Cardiac fibroblast (primary cell): ENCODE measurements around the gene OR52K1.

Source experiments
- DNase-seq, 2 donors: peaks; one replicate each; pipeline versions ENCODE4 v3.0.0 to v3.0.0-alpha.2; 2010; ENCODE audit warnings: low read depth in 2 of 2
- H3K4me3 ChIP-seq, 2 donors: replicated peaks in 1 of 2; 1 replicate in 1 of 2; 2 replicates in 1 of 2; pipeline ENCODE4 v1.5.1; 2011; ENCODE audit warnings: low read depth in 2 of 2, low read length in 2 of 2, mild to moderate bottlenecking in 2 of 2, moderate library complexity in 1 of 2
- TF ChIP-seq, protein P1 (sequence below): IDR thresholded peaks from one replicate; pipeline ENCODE4 v1.5.1; 2011; ENCODE audit warnings: low read depth, mild to moderate bottlenecking, low read length, inconsistent platforms

Gene OR52K1

DNA sequence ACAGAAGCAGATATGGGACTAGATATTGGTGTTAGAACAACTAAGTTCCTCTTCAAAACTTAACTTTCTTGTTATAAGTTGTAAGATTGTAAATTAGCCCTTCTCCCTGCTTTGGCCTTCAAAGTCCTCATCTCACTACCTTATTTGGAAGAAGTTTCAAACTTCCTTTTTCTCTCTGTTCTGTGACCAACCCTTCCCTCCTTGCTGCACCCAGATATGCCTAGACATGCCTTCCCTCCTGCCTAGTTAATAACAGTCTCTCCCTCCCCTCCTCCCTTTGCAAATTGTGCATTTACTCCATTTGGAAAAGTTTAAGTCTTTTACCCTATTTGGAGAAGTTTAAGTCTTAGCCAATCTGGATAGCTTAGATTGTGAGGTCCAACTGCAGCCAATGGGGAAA, 28.4 kb upstream of the OR52K1 start:
- no peak overlapping the region for H3K4me3 ChIP-seq
- DNase-seq: no peak
- TF ChIP-seq, protein P1, sequence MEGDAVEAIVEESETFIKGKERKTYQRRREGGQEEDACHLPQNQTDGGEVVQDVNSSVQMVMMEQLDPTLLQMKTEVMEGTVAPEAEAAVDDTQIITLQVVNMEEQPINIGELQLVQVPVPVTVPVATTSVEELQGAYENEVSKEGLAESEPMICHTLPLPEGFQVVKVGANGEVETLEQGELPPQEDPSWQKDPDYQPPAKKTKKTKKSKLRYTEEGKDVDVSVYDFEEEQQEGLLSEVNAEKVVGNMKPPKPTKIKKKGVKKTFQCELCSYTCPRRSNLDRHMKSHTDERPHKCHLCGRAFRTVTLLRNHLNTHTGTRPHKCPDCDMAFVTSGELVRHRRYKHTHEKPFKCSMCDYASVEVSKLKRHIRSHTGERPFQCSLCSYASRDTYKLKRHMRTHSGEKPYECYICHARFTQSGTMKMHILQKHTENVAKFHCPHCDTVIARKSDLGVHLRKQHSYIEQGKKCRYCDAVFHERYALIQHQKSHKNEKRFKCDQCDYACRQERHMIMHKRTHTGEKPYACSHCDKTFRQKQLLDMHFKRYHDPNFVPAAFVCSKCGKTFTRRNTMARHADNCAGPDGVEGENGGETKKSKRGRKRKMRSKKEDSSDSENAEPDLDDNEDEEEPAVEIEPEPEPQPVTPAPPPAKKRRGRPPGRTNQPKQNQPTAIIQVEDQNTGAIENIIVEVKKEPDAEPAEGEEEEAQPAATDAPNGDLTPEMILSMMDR: no peak

DNA sequence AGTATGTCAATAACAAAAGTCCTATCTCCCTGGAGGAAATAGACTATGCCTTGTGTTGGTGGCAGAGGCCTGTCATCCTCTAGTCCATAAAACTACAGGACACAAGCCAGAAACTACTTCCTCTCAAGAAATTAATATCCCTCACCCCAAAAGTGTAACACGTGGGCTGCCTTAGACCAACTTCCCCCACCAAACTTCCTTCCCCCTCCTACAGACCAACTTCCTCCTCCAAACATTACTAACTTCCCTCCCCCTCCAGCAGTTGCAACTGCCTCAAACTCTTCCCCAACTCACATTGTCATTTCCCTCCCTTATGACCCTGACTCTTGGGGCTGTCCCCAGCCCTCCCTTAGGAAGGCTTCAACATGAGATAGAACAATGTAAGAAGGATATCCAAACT, 27.0 kb upstream of the OR52K1 start:
- no peak for DNase-seq
- TF ChIP-seq, protein P1: no peak
- H3K4me3 ChIP-seq: no peak overlapping the region

DNA sequence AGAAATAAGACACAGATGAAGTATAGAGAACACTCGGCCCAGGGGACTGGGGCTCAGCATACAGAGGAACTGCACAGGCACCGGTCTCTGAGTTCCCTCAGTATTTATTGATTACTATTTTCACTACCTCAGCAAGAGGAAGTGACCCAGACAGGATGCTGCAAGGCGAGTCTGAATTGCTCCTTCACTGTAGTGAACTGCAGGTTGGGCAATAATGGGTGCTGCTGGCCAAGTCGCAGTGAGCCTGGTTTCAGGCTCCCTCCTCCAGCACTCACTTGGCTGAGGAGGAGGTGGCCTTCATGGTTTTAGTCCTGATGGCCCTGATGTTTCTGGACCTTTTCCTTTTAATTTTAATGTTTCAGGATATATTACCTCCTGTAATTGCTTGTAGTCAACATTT, 22.9 kb upstream of the OR52K1 start:
- TF ChIP-seq, protein P1: no peak
- no peak overlapping the region for H3K4me3 ChIP-seq
- peak in 1 of 2 donors; percentile 65 for DNase-seq

DNA sequence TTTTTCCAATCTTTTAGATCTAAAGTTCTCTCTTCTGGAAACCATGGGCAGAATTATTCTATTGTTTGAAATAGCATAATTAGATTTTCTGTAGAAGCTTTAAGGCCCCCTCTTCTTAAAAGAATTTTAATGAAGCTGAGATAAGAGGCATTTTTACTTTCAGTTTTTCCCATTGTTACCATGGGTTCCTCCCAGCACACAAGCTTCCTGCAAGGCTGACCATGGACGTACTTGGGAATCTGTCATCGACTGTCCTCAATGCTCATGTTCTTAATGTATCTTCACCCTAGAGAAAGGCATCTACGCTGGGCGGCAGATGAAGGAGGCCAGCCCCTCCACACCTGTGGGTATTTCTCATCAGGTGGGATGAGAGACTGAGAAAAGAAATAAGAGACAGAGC, 22.3 kb upstream of the OR52K1 start:
- DNase-seq: no peak
- H3K4me3 ChIP-seq: no peak overlapping the region
- TF ChIP-seq, protein P1: no peak

DNA sequence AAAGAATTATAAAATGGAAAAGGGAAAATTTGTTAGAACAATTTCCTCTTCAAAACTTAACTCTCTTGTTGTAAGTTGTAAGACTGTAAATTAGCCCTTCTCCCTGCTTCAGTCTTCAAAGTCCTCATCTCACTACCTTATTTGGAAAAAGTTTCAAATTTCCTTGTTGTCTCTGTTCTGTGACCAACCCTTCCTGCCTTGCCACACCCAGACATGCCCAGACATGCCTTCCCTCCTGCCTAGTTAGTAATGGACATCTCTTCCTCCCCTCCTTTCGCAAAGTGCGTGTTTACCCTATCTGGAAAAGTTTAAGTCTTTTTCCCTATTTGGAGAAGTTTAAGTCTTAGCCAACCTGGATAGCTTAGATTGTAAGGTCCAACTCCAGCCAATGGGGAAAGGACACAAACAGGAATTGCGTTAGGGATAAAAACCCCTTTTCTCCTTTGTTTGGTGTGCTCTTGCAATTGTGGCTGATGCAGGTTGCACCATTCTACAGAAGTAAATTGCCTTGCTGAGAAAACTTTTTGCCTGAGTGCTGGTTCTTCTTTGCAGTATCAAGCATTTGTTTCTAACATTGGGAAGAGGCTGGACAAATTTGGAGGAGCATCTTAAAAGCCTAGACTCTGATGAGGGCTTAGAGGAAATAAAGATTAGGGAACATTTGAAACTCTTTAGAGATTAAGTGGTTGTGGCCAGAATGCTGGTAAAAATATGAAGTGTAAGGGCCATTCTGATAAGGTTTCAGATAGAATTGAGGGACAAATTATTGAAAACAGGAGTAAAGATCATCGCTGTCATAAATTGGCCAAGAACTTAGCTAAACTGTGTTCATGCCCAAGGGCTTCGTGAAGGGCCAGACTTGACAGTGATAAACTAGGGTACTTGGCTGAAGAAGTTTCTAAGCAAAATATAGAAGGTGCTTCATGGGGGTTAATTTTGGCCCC, 18.0 kb upstream of the OR52K1 start:
- TF ChIP-seq, protein P1: no peak
- peak in 1 of 2 donors; percentile 54 for DNase-seq
- H3K4me3 ChIP-seq: no peak overlapping the region

DNA sequence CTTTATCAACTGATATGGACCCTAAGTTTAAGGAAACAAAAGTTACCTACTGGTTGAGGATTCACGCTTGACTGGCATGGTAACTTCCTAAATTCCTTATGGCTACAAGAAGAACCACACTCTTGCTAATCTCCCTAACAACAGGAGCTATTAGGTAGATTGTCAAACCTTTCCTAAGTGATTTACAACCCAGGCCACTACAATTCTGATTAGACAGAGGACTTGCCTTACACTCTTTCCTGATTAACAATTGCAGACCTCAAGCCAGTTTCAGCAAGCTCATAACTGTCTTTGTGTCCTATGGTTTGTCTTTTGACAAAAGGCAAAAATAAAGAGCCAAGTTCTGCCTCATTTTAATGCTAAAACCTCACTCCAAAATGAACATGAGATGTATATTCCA, 17.0 kb upstream of the OR52K1 start:
- TF ChIP-seq, protein P1: no peak
- H3K4me3 ChIP-seq: no peak overlapping the region
- DNase-seq: no peak
